Upper lobe of right lung (tissue), 1 donor: ENCODE measurements around the gene LAMC3. TPM values are rescaled to one million over a fixed set of nuclear protein-coding genes. Genes with fewer than 3 reads are reported as not detected.

Source experiments
- ATAC-seq: fragments of 200-7000 bp; cut with Tn5 transposase; one replicate; pipeline ENCODE4 v1.9.1; 2020; ENCODE audit warnings: mild to moderate bottlenecking, moderate library complexity
- DNase-seq: peaks from one replicate; pipeline ENCODE4 v3.0.0-alpha.2; 2020
- H3K27ac ChIP-seq: fragments of 200-600 bp; one replicate; pipeline ENCODE4 v1.8.0; 2022
- H3K27me3 ChIP-seq: fragments of 200-600 bp; one replicate; pipeline ENCODE4 v1.8.0; 2022; ENCODE audit warnings: mild to moderate bottlenecking
- H3K36me3 ChIP-seq: fragments of 200-600 bp; one replicate; pipeline ENCODE4 v1.8.0; 2022
- H3K4me1 ChIP-seq: fragments of 200-600 bp; one replicate; pipeline ENCODE4 v1.8.0; 2022
- H3K4me3 ChIP-seq: fragments of 200-600 bp; one replicate; pipeline ENCODE4 v1.8.0; 2022; ENCODE audit warnings: mild to moderate bottlenecking
- H3K9me3 ChIP-seq: fragments of 200-600 bp; one replicate; pipeline ENCODE4 v1.8.0; 2022
- CTCF ChIP-seq: fragments of 200-600 bp; IDR thresholded peaks from one replicate; pipeline ENCODE4 v1.8.0; 2022; ENCODE audit warnings: antibody characterized with exemption
- intact Hi-C: fragments of 100-400 bp; cut with DNase I; formaldehyde crosslinking; loops from one replicate; pipeline ENCODE4 v1.11.0; 2022
- total RNA-seq: library from RNA; stranded (reverse); fragmentation: NEBNext Ultra II Directional; extraction: Animal tissue kit (Norgen Biotek cat#: 25700); gene quantifications from one replicate; pipeline ENCODE4 v1.2.1, GENCODE V29; 2021
- donor health status: DM: no; HTN: yes; CAD: no; lungs with severe emphysema.

The LAMC3 gene
- total RNA-seq, 1 donor from 2014 or later, result 28.5 TPM

GRCh38 chr9:131121346-131121745 lies 112.4 kb downstream of the LAMC3 start:
- ATAC-seq (no peak), DNase-seq (peak; percentile 22)
- no peak for TF ChIP-seq CTCF
- H3K4me1 ChIP-seq, result peaks cover 13% of the 10 kb centered on the region
- H3K27me3 ChIP-seq, result no peaks in the 10 kb centered on the region
- H3K36me3 ChIP-seq, result no peaks in the 10 kb centered on the region
- no peak overlapping the region for H3K27ac ChIP-seq
- intact Hi-C loops, result no loop called here
- H3K9me3 ChIP-seq, result no peaks in the 10 kb centered on the region
- H3K4me3 ChIP-seq, result no peak overlapping the region

- peaks cover under 1% of the 10 kb centered on the region for H3K36me3 ChIP-seq
- no peaks in the 10 kb centered on the region for H3K9me3 ChIP-seq
- no peak for DNase-seq
- peaks cover 20% of the 10 kb centered on the region for H3K4me1 ChIP-seq
- no peak overlapping the region for H3K27ac ChIP-seq
- H3K4me3 ChIP-seq, result no peak overlapping the region
- TF ChIP-seq CTCF, result no peak
- ATAC-seq, result no peak
- H3K27me3 ChIP-seq, result no peaks in the 10 kb centered on the region
- intact Hi-C loops, result no loop called here
Measured at GRCh38 chr9:131122158-131122557, 113.2 kb downstream of the LAMC3 start.

- Histone ChIP-seq H3K4me1 (peaks cover 16% of the 10 kb centered on the region), H3K4me3 (peak overlapping the region; percentile 97), H3K27ac (peak overlapping the region; percentile 88), H3K27me3 (no peaks in the 10 kb centered on the region), H3K36me3 (peaks cover 28% of the 10 kb centered on the region), H3K9me3 (no peaks in the 10 kb centered on the region)
- ATAC-seq (no peak), DNase-seq (no peak)
- TF ChIP-seq CTCF, result no peak
- intact Hi-C loops, result no loop called here
Measured at GRCh38 chr9:131125038-131125287, 116.0 kb downstream of the LAMC3 start.

- ATAC-seq (peak; percentile 99), DNase-seq (peak; percentile 100)
- intact Hi-C loops, result no loop called here
- no peaks in the 10 kb centered on the region for H3K9me3 ChIP-seq
- peaks cover 16% of the 10 kb centered on the region for H3K4me1 ChIP-seq
- peak within 1 kb of the TSS; percentile 97 for H3K4me3 ChIP-seq
- no peak for TF ChIP-seq CTCF
- H3K36me3 ChIP-seq, result peaks cover 34% of the 10 kb centered on the region
- H3K27me3 ChIP-seq, result no peaks in the 10 kb centered on the region
- H3K27ac ChIP-seq, result peak within 1 kb of the TSS; percentile 88
Measured at GRCh38 chr9:131125288-131126058, 116.5 kb downstream of the LAMC3 start, which contains the start of gene NUP214. NUP214 (plus strand) TSS chr9:131125586; CDS start chr9:131125705, 119 bp downstream.

- Histone ChIP-seq H3K4me1 (peaks cover 16% of the 10 kb centered on the region), H3K36me3 (peaks cover 39% of the 10 kb centered on the region), H3K27me3 (no peaks in the 10 kb centered on the region), H3K9me3 (no peaks in the 10 kb centered on the region), H3K4me3 (peak overlapping the region; percentile 97), H3K27ac (peak overlapping the region; percentile 88)
- intact Hi-C loops, result no loop called here
- DNase-seq (no peak), ATAC-seq (no peak)
- no peak for TF ChIP-seq CTCF
Measured at GRCh38 chr9:131126059-131126426, 117.1 kb downstream of the LAMC3 start.

- Histone ChIP-seq H3K4me1 (peaks cover 16% of the 10 kb centered on the region), H3K36me3 (peaks cover 71% of the 10 kb centered on the region), H3K9me3 (no peaks in the 10 kb centered on the region), H3K4me3 (no peak overlapping the region), H3K27me3 (no peaks in the 10 kb centered on the region), H3K27ac (no peak overlapping the region)
- DNase-seq (no peak), ATAC-seq (no peak)
- intact Hi-C loops, result no loop called here
- no peak for TF ChIP-seq CTCF
Measured at GRCh38 chr9:131129183-131129582, 120.2 kb downstream of the LAMC3 start.
